Astrocyte (in vitro differentiated cells and primary cell): ENCODE measurements around the gene PFKFB4. TPM values are rescaled to one million over a fixed set of nuclear protein-coding genes. Genes with fewer than 3 reads are reported as not detected.

Source experiments
- DNase-seq: peaks from one replicate; pipeline ENCODE4 v3.0.0-alpha.2; 2010; ENCODE audit warnings: low read depth
- FAIRE-seq: peaks from 2 replicates; lab custom pipeline; 2011; peaks lifted over from hg19 to GRCh38; lab: Jason Lieb, UNC
- H2AFZ ChIP-seq: 2 replicates; pipeline ENCODE4 v1.6.0; 2012; ENCODE audit warnings: low read depth, low read length, inconsistent platforms
- H3K27ac ChIP-seq: 2 replicates; pipeline ENCODE4 v1.5.1; 2011; ENCODE audit warnings: low read depth, low read length, inconsistent platforms
- H3K27me3 ChIP-seq: 2 replicates; pipeline ENCODE4 v1.6.0; 2011; ENCODE audit warnings: low read length, inconsistent platforms; ENCODE audit not compliant: insufficient read depth
- H3K36me3 ChIP-seq: 2 replicates; pipeline ENCODE4 v1.5.1; 2011; ENCODE audit warnings: low read length, inconsistent platforms; ENCODE audit not compliant: insufficient read depth
- H3K4me1 ChIP-seq: 2 replicates; pipeline ENCODE4 v1.5.1; 2011; ENCODE audit warnings: low read length, inconsistent platforms; ENCODE audit not compliant: insufficient read depth
- H3K4me2 ChIP-seq: 2 replicates; pipeline ENCODE4 v1.6.0; 2012; ENCODE audit warnings: low read length, inconsistent platforms
- H3K4me3 ChIP-seq: 2 replicates; pipeline ENCODE4 v1.5.1; 2011; ENCODE audit warnings: low read depth, mild to moderate bottlenecking, low read length, inconsistent platforms; ENCODE audit not compliant: insufficient read depth
- H3K79me2 ChIP-seq: 2 replicates; pipeline ENCODE4 v1.6.0; 2012; ENCODE audit warnings: mild to moderate bottlenecking, low read length, inconsistent platforms; ENCODE audit not compliant: insufficient read depth
- H3K9ac ChIP-seq: 2 replicates; pipeline ENCODE4 v1.6.0; 2012; ENCODE audit warnings: mild to moderate bottlenecking, low read length, inconsistent platforms
- H3K9me3 ChIP-seq: 2 replicates; pipeline ENCODE4 v1.5.1; 2012; ENCODE audit warnings: low read depth, mild to moderate bottlenecking, low read length, inconsistent platforms; ENCODE audit not compliant: insufficient read depth
- H4K20me1 ChIP-seq: 2 replicates; pipeline ENCODE4 v1.6.0; 2012; ENCODE audit warnings: low read length, inconsistent platforms; ENCODE audit not compliant: insufficient read depth
- H3K27ac Mint-ChIP-seq: one replicate; pipeline ENCODE4 v1.8.0; 2021; ENCODE audit warnings: mild to moderate bottlenecking, mixed read lengths; ENCODE audit not compliant: unreplicated experiment
- H3K27me3 Mint-ChIP-seq: one replicate; pipeline ENCODE4 v1.8.0; 2021; ENCODE audit warnings: low read depth, mixed read lengths; ENCODE audit not compliant: unreplicated experiment
- H3K36me3 Mint-ChIP-seq: one replicate; pipeline ENCODE4 v1.8.0; 2021; ENCODE audit warnings: low read depth, mixed read lengths; ENCODE audit not compliant: unreplicated experiment
- H3K4me1 Mint-ChIP-seq: one replicate; pipeline ENCODE4 v1.8.0; 2021; ENCODE audit warnings: low read depth, mixed read lengths; ENCODE audit not compliant: unreplicated experiment
- H3K4me3 Mint-ChIP-seq: one replicate; pipeline ENCODE4 v1.8.0; 2021; ENCODE audit warnings: mild to moderate bottlenecking, moderate library complexity, mixed read lengths; ENCODE audit not compliant: unreplicated experiment
- H3K9me3 Mint-ChIP-seq: one replicate; pipeline ENCODE4 v1.8.0; 2021; ENCODE audit warnings: mild to moderate bottlenecking, mixed read lengths; ENCODE audit not compliant: unreplicated experiment
- EZH2 ChIP-seq: IDR thresholded peaks from 2 replicates; pipeline ENCODE4 v1.6.1; 2012; ENCODE audit warnings: mild to moderate bottlenecking, low read length, inconsistent platforms; ENCODE audit not compliant: insufficient read depth
- total RNA-seq: library from RNA; stranded (reverse); gene quantifications from 2 replicates; pipeline ENCODE4 v1.2.1, GENCODE V29; 2021
- TF ChIP-seq, protein P1 (sequence below): IDR thresholded peaks from 2 replicates; pipeline ENCODE4 v1.5.1; 2011; ENCODE audit warnings: low read depth, mild to moderate bottlenecking, inconsistent platforms, low read length, moderate library complexity; ENCODE audit not compliant: insufficient read depth

Gene PFKFB4
- total RNA-seq, 1 donor from 2014 or later = 27.8 TPM

DNA sequence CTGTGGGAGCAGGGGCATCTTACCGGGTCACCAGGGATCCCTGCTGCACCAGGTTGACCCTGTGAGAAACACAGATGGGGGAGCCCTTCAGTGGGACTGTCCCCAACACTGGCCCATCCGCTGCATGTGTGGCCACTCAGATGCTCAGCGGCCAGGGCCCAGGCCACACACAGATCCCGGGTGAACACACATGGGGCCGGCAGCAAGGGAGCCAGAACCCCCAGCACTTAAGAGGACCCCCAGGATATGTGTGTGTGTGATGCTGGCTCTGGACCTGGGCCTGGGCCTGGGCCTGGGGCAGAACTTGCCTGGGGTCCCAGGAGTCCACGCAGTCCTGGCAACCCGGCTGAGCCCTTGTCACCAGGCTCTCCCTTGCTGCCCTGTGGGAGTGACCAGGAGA is 11.9 kb upstream of the PFKFB4 start:
- Histone ChIP-seq H3K4me3 (no peak overlapping the region), H3K27me3 (no peaks in the 10 kb centered on the region), H3K9ac (no peak overlapping the region), H3K36me3 (peaks cover 6% of the 10 kb centered on the region), H3K9me3 (no peaks in the 10 kb centered on the region), H3K27ac (no peak overlapping the region), H3K4me1 (peaks cover 33% of the 10 kb centered on the region), H3K4me2 (no peak overlapping the region), H3K79me2 (no peaks in the 10 kb centered on the region), H2AFZ (no peak overlapping the region), H4K20me1 (no peaks in the 10 kb centered on the region)
- H3K36me3 Mint-ChIP-seq = peaks cover 23% of the 10 kb centered on the region
- H3K4me3 Mint-ChIP-seq = no peak overlapping the region
- DNase-seq (no peak), FAIRE-seq (no peak)
- H3K9me3 Mint-ChIP-seq = no peaks in the 10 kb centered on the region
- TF ChIP-seq, protein P1, sequence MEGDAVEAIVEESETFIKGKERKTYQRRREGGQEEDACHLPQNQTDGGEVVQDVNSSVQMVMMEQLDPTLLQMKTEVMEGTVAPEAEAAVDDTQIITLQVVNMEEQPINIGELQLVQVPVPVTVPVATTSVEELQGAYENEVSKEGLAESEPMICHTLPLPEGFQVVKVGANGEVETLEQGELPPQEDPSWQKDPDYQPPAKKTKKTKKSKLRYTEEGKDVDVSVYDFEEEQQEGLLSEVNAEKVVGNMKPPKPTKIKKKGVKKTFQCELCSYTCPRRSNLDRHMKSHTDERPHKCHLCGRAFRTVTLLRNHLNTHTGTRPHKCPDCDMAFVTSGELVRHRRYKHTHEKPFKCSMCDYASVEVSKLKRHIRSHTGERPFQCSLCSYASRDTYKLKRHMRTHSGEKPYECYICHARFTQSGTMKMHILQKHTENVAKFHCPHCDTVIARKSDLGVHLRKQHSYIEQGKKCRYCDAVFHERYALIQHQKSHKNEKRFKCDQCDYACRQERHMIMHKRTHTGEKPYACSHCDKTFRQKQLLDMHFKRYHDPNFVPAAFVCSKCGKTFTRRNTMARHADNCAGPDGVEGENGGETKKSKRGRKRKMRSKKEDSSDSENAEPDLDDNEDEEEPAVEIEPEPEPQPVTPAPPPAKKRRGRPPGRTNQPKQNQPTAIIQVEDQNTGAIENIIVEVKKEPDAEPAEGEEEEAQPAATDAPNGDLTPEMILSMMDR = no peak
- no peak for TF ChIP-seq EZH2
- H3K4me1 Mint-ChIP-seq = peaks cover 10% of the 10 kb centered on the region
- H3K27ac Mint-ChIP-seq = no peak overlapping the region
- no peaks in the 10 kb centered on the region for H3K27me3 Mint-ChIP-seq

DNA sequence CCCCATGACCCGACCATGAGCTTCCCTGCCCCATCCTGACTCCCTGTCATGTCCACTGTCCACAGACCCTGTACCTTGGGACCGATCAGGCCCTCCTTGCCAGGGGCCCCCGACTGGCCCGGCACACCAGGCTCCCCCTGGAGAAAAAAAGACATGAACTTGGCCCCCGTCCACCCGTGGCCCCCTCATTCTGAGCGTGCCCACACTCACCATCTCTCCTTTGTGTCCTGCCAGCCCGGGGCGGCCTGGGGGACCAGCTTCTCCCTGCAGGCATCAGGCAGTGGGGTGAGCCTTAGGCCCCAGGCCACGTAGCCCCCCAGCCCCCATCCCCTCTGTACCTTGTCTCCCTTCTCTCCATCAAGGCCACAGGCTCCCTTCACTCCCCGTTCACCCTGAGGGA is 10.9 kb upstream of the PFKFB4 start:
- Mint-ChIP-seq H3K4me1 (peaks cover 15% of the 10 kb centered on the region), H3K9me3 (no peaks in the 10 kb centered on the region), H3K27ac (peak overlapping the region; percentile 50), H3K36me3 (peaks cover 20% of the 10 kb centered on the region), H3K27me3 (no peaks in the 10 kb centered on the region), H3K4me3 (no peak overlapping the region)
- DNase-seq (no peak), FAIRE-seq (no peak)
- Histone ChIP-seq H3K27ac (no peak overlapping the region), H2AFZ (no peak overlapping the region), H3K4me3 (no peak overlapping the region), H4K20me1 (no peaks in the 10 kb centered on the region), H3K9ac (no peak overlapping the region), H3K27me3 (no peaks in the 10 kb centered on the region), H3K4me2 (no peak overlapping the region), H3K4me1 (peaks cover 41% of the 10 kb centered on the region), H3K36me3 (peaks cover 6% of the 10 kb centered on the region), H3K79me2 (no peaks in the 10 kb centered on the region), H3K9me3 (no peaks in the 10 kb centered on the region)
- no peak for TF ChIP-seq EZH2
- TF ChIP-seq, protein P1 = no peak

DNA sequence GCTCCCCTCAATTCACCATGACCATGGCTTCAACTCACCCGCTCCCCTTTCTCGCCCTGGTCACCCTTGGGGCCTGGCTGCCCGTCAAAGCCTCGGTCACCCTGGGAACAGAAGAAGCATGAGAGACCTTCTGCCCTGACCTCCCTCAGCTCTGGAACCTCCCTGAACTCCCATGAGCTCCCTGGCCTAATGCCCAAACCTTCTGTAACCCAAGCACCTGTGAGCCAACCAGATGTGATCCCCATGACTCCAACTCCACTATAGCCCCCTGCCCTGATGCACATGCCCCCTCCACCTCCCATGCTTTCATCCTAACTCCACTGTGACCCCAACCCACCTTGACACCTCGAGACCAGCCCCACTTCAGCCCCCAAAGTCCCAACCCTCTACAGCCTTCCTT is 10.5 kb upstream of the PFKFB4 start:
- DNase-seq (no peak), FAIRE-seq (no peak)
- Mint-ChIP-seq H3K27me3 (no peaks in the 10 kb centered on the region), H3K4me3 (no peak overlapping the region), H3K4me1 (peaks cover 15% of the 10 kb centered on the region), H3K36me3 (peaks cover 20% of the 10 kb centered on the region), H3K27ac (peak overlapping the region; percentile 69), H3K9me3 (no peaks in the 10 kb centered on the region)
- Histone ChIP-seq H3K4me3 (no peak overlapping the region), H3K79me2 (no peaks in the 10 kb centered on the region), H2AFZ (no peak overlapping the region), H3K4me2 (no peak overlapping the region), H3K27me3 (no peaks in the 10 kb centered on the region), H4K20me1 (no peaks in the 10 kb centered on the region), H3K36me3 (peaks cover 5% of the 10 kb centered on the region), H3K27ac (no peak overlapping the region), H3K9ac (no peak overlapping the region), H3K4me1 (peaks cover 44% of the 10 kb centered on the region), H3K9me3 (no peaks in the 10 kb centered on the region)
- TF ChIP-seq, protein P1 = no peak
- TF ChIP-seq EZH2 = no peak
